CD4-positive, alpha-beta T cell treated with Interleukin-10 for 1 hour (primary cell): ENCODE measurements around the gene IGSF9.
"Not testable (repeated sequence)": the region's sequence is repeated elsewhere in the genome, so short reads cannot be mapped to it uniquely, and the experiment has no call there.

ENCODE experiments used
- DNase-seq: peaks from one replicate; pipeline ENCODE4 v3.0.0-alpha.2; 2020

IGSF9 gene

GRCh38 chr1:159917533-159918351 is 27.7 kb downstream of the IGSF9 start:
- DNase-seq: peak; percentile 13

- no peak for DNase-seq
Observed at GRCh38 chr1:159916242-159917051, 29.0 kb downstream of the IGSF9 start.

GRCh38 chr1:159915571-159916241 is 29.7 kb downstream of the IGSF9 start:
- DNase-seq: no peak

GRCh38 chr1:159914252-159915018 is 31.0 kb downstream of the IGSF9 start:
- DNase-seq: no peak

- no peak for DNase-seq
Observed at GRCh38 chr1:159913451-159914192, 31.8 kb downstream of the IGSF9 start.

GRCh38 chr1:159911326-159912070 is 33.9 kb downstream of the IGSF9 start:
- DNase-seq: no peak

GRCh38 chr1:159908031-159908940 is 37.1 kb downstream of the IGSF9 start:
- no peak for DNase-seq

- no peak for DNase-seq
Observed at GRCh38 chr1:159906960-159907359, 38.5 kb downstream of the IGSF9 start.

- not testable (repeated sequence) for DNase-seq
Observed at GRCh38 chr1:159904036-159904435, 41.4 kb downstream of the IGSF9 start.

- DNase-seq: no peak
Observed at GRCh38 chr1:159902541-159902940, 42.9 kb downstream of the IGSF9 start.

GRCh38 chr1:159900755-159901360 is 44.6 kb downstream of the IGSF9 start:
- no peak for DNase-seq

GRCh38 chr1:159900086-159900680 is 45.2 kb downstream of the IGSF9 start, which contains the start of gene CFAP45:
Gene CFAP45, minus strand, starts transcription at chr1:159900165. Its CDS starts 67 bp downstream, at chr1:159900098.
- DNase-seq: peak; percentile 57

GRCh38 chr1:159899634-159900033 is 45.8 kb downstream of the IGSF9 start:
- not testable (repeated sequence) for DNase-seq

- no peak for DNase-seq
Observed at GRCh38 chr1:159898527-159898926, 46.9 kb downstream of the IGSF9 start.

GRCh38 chr1:159897962-159898361 is 47.5 kb downstream of the IGSF9 start:
- DNase-seq: no peak

- DNase-seq: no peak
Observed at GRCh38 chr1:159896546-159896930, 48.9 kb downstream of the IGSF9 start.

- DNase-seq: no peak
Observed at GRCh38 chr1:159895836-159896545, 49.4 kb downstream of the IGSF9 start.

GRCh38 chr1:159895286-159895685 is 50.1 kb downstream of the IGSF9 start:
- no peak for DNase-seq
